Measurements from ENCODE around the gene FAAP24.
A peak's percentile ranks its signal among the peaks of the same experiment; 100 is the strongest.
"Not testable (repeated sequence)": the region's sequence is repeated elsewhere in the genome, so short reads cannot be mapped to it uniquely, and the experiment has no call there.

The FAAP24 gene

DNA sequence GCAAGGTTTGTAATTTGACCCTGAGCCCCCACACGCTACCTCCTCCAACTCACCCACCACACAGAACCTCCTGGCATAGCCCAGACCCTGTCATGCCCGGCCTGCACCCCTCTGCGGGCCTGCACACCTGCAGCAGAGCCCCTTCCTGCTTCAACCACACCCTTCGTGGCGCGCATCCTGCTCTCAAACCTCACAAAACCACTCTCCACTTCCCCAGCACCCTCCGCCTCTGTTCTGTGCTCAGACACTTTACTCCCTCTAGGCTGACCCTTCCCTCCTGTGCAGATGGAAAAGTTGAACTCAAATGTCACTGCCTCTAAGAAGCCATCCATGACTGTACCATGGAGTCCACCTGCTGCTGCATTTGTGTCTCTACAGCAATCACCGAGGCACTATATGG lies 28.5 kb downstream of the FAAP24 start:
- DNase-seq = peak; percentile 5

GRCh38 chr19:33000910-33001309 lies 28.9 kb downstream of the FAAP24 start:
- no peak for DNase-seq

GRCh38 chr19:33002126-33002865 lies 30.3 kb downstream of the FAAP24 start:
- DNase-seq = not testable (repeated sequence)

DNA sequence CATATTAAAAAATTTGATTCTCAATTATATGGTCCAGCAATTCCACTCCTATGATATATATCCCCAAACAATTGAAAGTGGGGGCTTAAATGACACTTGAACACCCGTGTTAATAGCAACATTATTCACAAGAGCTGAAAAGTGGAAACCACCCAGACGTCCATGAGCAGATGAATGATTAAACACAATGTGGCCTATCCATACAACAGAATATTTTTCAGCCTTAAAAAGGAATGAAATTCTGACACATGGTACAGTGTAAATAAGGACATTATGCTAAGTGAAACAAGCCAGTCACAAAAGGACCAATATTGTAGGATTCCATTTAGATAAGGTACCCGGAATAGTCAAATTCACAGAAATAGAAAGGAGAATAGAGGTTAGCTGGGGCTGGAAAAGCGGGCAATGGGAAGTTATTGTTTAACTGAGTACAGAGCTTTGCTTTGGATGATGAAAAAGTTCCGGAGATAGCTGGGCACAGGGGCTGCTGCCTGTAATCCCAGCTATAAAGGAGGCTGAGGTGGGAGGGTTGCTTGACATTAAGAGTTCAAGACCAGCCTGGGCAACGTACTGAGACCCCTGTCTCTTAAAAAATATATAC lies 31.5 kb downstream of the FAAP24 start:
- not testable (repeated sequence) for DNase-seq

- DNase-seq = no peak
Measured at GRCh38 chr19:33005440-33005839, 33.4 kb downstream of the FAAP24 start.

- no peak for DNase-seq
Measured at GRCh38 chr19:33008738-33009137, 36.7 kb downstream of the FAAP24 start.

GRCh38 chr19:33010891-33011290 lies 38.8 kb downstream of the FAAP24 start:
- DNase-seq = not testable (repeated sequence)

GRCh38 chr19:33022472-33023116 lies 50.6 kb downstream of the FAAP24 start:
- DNase-seq = no peak

DNA sequence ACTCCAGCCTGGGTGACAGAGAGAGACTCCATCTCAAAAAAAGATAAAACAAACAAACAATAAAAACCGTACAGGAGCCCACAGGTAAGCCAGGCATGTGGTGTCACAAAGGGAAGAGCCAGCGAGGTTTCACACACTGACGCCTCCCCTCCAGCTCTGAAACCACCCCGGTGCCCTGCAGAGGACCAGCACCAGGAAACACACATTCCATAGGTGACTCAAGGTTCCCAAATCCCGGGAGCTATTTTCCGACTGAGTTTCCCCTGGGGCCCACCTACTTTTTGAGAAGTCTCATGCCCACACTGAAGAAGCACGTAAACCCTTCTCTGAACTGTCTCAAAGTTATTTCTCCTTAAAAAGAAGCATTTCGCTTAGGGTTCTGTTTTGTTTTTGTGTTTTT lies 52.4 kb downstream of the FAAP24 start:
- no peak for DNase-seq

DNA sequence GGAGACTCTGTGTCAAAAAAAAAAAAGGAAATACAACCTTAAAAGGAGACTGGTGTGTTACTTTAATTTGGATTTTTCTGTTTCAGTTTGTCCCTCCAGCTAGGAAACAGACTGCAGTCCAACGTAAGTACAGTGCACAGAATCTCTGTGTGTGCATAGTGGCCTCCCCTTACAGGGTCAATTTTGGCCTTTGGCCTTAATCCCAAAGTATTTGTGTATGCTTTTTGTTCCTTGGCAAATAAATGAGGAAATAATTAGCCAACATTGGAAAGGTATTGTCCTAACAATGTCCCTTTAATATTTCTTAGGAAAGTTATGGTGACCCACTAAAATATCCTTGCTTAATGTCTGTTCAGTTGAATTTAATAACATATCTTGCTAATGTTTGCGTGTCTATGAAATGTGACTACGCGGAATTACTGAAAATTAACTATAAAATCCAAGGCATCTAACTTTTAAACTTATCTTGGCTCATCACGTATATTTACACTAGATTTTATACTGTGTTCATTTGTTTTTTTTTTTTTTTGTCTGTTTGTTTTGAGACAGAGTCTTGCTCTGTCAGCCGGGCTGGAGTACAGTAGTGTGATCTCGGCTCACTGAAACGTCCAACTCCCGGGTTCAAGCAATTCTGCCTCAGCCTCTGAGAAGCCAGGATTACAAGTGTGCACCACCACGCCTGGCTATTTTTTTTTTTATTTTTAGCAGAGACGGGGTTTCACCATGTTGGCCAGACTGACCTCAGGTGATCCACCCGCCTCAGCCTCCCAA lies 53.6 kb downstream of the FAAP24 start:
- DNase-seq = not testable (repeated sequence)

DNA sequence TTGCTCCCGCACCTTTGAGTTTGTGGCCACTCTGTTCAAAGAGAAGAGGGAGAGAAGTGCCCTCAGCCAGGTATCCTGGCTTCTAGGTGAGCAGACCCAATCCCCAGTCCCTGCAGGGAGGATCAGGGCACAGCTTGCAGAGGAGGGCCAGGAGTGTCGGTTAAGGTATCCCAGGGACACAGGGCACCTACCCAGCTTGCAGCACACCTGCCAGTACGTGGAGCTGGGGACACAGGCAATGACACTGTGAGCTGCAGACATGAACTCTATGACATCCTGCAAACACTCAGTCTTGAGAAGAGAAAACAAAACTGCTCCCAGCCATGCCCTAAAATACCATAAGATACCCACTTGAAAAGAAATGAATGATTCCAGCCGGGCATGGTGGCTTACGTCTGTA lies 54.6 kb downstream of the FAAP24 start:
- DNase-seq = not testable (repeated sequence)
